Fibroblast of mammary gland (primary cell): ENCODE measurements around the gene DDX1.

Experiments used
- DNase-seq: peaks from one replicate; pipeline ENCODE4 v3.0.0-alpha.2; 2010; ENCODE audit warnings: low read depth
- H3K4me3 ChIP-seq: 2 replicates; pipeline ENCODE4 v1.5.1; 2011; ENCODE audit warnings: low read depth, mild to moderate bottlenecking, low read length, moderate library complexity; ENCODE audit not compliant: control insufficient read depth
- CTCF ChIP-seq: conservative IDR thresholded peaks from 2 replicates; pipeline ENCODE4 v1.5.1; 2011; ENCODE audit warnings: low read depth, low read length, inconsistent platforms; ENCODE audit not compliant: control insufficient read depth, insufficient read depth

Gene DDX1

GRCh38 chr2:15547115-15547876 lies 44.4 kb upstream of the DDX1 start:
- H3K4me3 ChIP-seq = no peak overlapping the region
- TF ChIP-seq CTCF = no peak
- DNase-seq = peak; percentile 40

GRCh38 chr2:15548974-15549373 lies 42.7 kb upstream of the DDX1 start:
- no peak overlapping the region for H3K4me3 ChIP-seq
- DNase-seq = no peak
- TF ChIP-seq CTCF = no peak

DNA sequence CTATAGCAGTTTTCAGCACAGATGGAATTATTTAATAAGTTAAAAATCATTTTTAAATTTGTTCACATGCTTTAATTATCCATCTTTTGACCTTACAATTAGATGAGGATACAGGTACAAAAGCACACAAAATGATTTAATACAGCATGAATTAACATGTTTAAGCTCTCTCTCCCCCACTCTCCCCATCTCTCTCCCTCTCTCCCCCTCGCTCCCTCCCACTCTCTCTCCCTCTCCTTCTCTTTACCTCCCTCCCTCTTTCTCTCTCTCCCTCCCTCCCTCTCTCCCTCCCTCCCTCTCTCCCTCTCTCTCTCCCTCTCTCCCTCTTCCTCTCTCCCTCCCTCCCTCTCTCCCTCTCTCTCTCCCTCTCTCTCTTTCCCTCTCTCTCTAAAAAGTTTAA lies 38.1 kb upstream of the DDX1 start:
- no peak for TF ChIP-seq CTCF
- H3K4me3 ChIP-seq = no peak overlapping the region
- DNase-seq = no peak

- no peak for TF ChIP-seq CTCF
- no peak overlapping the region for H3K4me3 ChIP-seq
- no peak for DNase-seq
Measured at GRCh38 chr2:15553951-15554350, 37.7 kb upstream of the DDX1 start.

- TF ChIP-seq CTCF = no peak
- no peak overlapping the region for H3K4me3 ChIP-seq
- DNase-seq = peak; percentile 22
Measured at GRCh38 chr2:15554525-15555218, 37.0 kb upstream of the DDX1 start.

GRCh38 chr2:15555760-15556193 lies 35.9 kb upstream of the DDX1 start:
- H3K4me3 ChIP-seq = no peak overlapping the region
- no peak for TF ChIP-seq CTCF
- DNase-seq = no peak
